Esophagus squamous epithelium (tissue), 5 donors: ENCODE data around the gene AHI1. TPM values are rescaled to one million over a fixed set of nuclear protein-coding genes. Genes with fewer than 3 reads are reported as not detected.

ENCODE experiments used
- DNase-seq: peaks from one replicate; lab custom pipeline; 2025; lab: John Stamatoyannopoulos, UW
- H3K27ac ChIP-seq, 4 donors: fragments of 200-600 bp; sonication (generic); one replicate each; pipeline ENCODE4 v1.5.1; 2016 to 2019; ENCODE audit warnings: mild to moderate bottlenecking in 1 of 4
- H3K27me3 ChIP-seq, 4 donors: fragments of 200-600 bp; sonication (generic); 1 replicate in 3 of 4; 2 replicates in 1 of 4; pipeline versions ENCODE4 v1.5.1 to v1.6.0; 2017 to 2021; ENCODE audit warnings: antibody characterized with exemption in 1 of 4
- H3K36me3 ChIP-seq, 3 donors: fragments of 200-600 bp; sonication (generic); one replicate each; pipeline ENCODE4 v1.5.1; 2016 to 2019
- H3K4me1 ChIP-seq, 3 donors: fragments of 200-600 bp; sonication (generic); one replicate each; pipeline ENCODE4 v1.5.1; 2017 to 2019
- H3K4me3 ChIP-seq, 4 donors: fragments of 200-600 bp; sonication (generic); 1 replicate in 3 of 4; 2 replicates in 1 of 4; pipeline ENCODE4 v1.5.1; 2016 to 2019; ENCODE audit warnings: mild to moderate bottlenecking in 2 of 4, moderate library complexity in 1 of 4
- H3K9me3 ChIP-seq, 3 donors: fragments of 200-600 bp; sonication (generic); one replicate each; pipeline ENCODE4 v1.5.1; 2016 to 2019
- POLR2A ChIP-seq, 4 donors: fragments of 450-650 bp; IDR thresholded peaks; one replicate each; pipeline ENCODE4 v1.6.1; 2017; ENCODE audit warnings: antibody characterized with exemption in 4 of 4, mild to moderate bottlenecking in 4 of 4, moderate library complexity in 3 of 4
- WGBS, 2 donors: methylation state at CpG; one replicate each; pipeline ENCODE4 v1.1.5; 2018; 5-methylcytosine and 5-hydroxymethylcytosine counted together
- intact Hi-C: fragments of 100-400 bp; cut with DNase I; formaldehyde crosslinking; loops from one replicate; pipeline ENCODE4 v1.15.0; 2022
- total RNA-seq, 4 donors: library from RNA; depleted of rRNA; stranded (reverse); fragments of >200 nt; gene quantifications; one replicate each; pipeline ENCODE4 v1.1.0, GENCODE V29; 2016
- TF ChIP-seq, protein P1 (sequence below), 6 experiments: fragments of 450-650 bp in 4 of 6; fragments of 200-600 bp in 2 of 6; sonication (generic) in 2 of 6; IDR thresholded peaks; one replicate each; pipeline ENCODE4 v1.5.1; 2016 to 2019; ENCODE audit warnings: antibody characterized with exemption in 6 of 6, mild to moderate bottlenecking in 4 of 6, moderate library complexity in 4 of 6
- donor health status: DM: yes; HTN: yes; CAD: no.

The AHI1 gene
- total RNA-seq, 4 donors from 2014 or later = 4.5 to 24.2 (median 7.6) TPM

DNA sequence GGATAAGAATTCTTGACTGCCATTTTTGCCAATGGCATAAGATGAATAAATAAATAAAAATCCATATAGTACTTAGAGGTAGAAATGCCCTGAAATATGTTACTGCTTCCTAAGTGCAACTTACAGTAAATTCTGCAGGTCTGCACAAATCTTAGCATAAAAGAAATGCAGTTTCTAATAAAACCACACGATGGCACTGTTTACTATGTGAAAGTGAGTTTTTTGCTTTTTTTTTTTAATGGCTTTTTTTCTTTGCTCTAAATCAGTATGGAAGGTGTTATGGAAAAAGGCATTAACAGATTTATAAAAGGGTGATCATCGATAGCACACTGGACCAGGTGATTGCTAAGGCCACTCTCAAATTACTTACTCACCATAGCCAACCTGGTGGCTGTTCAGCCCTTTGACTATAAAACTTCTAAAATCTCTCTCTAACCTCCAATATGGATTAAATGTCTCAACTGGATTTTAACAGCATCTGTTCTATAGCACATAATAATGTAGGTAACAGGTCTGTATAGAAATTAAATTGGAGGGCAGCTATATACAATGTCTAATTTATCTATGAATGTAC, 45.8 kb downstream of the AHI1 start:
- intact Hi-C loops = no loop called here
- DNase-seq = no peak
- TF ChIP-seq, protein P1, sequence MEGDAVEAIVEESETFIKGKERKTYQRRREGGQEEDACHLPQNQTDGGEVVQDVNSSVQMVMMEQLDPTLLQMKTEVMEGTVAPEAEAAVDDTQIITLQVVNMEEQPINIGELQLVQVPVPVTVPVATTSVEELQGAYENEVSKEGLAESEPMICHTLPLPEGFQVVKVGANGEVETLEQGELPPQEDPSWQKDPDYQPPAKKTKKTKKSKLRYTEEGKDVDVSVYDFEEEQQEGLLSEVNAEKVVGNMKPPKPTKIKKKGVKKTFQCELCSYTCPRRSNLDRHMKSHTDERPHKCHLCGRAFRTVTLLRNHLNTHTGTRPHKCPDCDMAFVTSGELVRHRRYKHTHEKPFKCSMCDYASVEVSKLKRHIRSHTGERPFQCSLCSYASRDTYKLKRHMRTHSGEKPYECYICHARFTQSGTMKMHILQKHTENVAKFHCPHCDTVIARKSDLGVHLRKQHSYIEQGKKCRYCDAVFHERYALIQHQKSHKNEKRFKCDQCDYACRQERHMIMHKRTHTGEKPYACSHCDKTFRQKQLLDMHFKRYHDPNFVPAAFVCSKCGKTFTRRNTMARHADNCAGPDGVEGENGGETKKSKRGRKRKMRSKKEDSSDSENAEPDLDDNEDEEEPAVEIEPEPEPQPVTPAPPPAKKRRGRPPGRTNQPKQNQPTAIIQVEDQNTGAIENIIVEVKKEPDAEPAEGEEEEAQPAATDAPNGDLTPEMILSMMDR (IDR thresholded peaks at IDR 0.05) = peak in 5 of 6 experiments; percentile 50 to 78 (median 59)
- no peak for TF ChIP-seq POLR2A (IDR thresholded peaks at IDR 0.05)
- 11 to 14% methylated on average over 2 of the region's 2 CpGs for WGBS, 2 donors
- no peak overlapping the region for H3K27ac ChIP-seq
- no peaks in the 10 kb centered on the region for H3K27me3 ChIP-seq
- no peak overlapping the region for H3K4me3 ChIP-seq
- H3K4me1 ChIP-seq = no peaks in the 10 kb centered on the region
- no peaks in the 10 kb centered on the region for H3K9me3 ChIP-seq
- H3K36me3 ChIP-seq = peaks cover 0 to 41% (median 0%) of the 10 kb centered on the region in 3 donors

DNA sequence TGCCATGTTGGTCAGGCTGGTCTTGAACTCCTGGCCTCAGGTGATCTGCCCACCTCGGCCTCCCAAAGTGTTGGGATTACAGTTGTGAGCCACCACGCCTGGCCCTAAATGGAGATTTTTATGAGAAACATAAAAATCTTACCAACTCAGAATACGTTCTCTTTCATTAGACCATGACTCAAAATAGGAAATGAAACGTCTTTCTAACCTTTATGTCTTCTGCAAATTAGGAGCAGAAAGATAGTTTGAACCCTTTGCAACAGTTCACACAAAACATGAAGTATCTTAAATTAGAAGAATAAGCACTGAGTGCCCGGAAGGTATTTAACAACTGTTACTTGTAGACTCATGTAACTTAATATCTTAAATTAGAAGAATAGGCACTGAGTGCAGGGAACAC, 48.3 kb downstream of the AHI1 start:
- H3K27me3 ChIP-seq = no peaks in the 10 kb centered on the region
- no peak overlapping the region for H3K4me3 ChIP-seq
- H3K4me1 ChIP-seq = no peaks in the 10 kb centered on the region
- no peak overlapping the region for H3K27ac ChIP-seq
- intact Hi-C loops = no loop called here
- no peaks in the 10 kb centered on the region for H3K9me3 ChIP-seq
- no peak for TF ChIP-seq POLR2A (IDR thresholded peaks at IDR 0.05)
- TF ChIP-seq, protein P1 (IDR thresholded peaks at IDR 0.05) = no peak
- no peak for DNase-seq
- H3K36me3 ChIP-seq = peaks cover 0 to 57% (median 0%) of the 10 kb centered on the region in 3 donors
- 72 to 79% methylated on average over 5 of the region's 5 CpGs for WGBS, 2 donors

DNA sequence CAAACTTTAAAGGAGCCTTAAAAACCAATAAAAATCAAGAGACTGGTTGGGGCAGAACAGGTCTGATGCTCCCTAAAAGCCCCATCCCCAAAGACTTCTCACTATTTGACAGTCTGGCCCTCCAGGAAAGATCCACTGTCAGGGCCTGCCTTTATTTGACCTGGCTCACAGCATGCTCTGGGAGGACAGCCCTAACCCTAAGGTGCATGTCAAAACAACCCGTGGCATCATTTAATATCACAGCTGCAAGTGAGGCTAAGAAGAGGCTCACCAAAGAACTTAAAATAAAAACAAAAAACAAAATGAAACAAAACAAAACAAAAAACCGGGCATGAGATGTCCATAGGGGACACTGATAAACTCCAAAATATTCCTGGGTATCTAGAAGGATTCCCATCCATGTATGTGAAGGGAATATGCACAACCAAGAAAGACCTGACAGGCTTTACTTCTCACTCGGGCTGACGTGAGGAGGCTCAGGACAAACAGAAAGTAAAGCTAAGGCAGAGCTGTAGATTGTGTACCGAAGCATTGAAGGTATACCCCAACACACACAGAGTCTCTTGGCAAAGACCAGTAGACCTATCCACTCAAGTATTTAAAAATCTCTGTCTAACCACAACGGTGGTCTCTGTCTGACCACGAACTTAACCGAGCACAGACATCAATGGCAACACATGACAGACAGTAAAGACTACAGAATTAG, 57.3 kb downstream of the AHI1 start:
- Histone ChIP-seq H3K4me1 (no peaks in the 10 kb centered on the region), H3K27ac (no peak overlapping the region), H3K36me3 (peaks cover 0 to 58% (median 0%) of the 10 kb centered on the region in 3 donors), H3K4me3 (no peak overlapping the region), H3K9me3 (no peaks in the 10 kb centered on the region), H3K27me3 (no peaks in the 10 kb centered on the region)
- TF ChIP-seq POLR2A (IDR thresholded peaks at IDR 0.05) = no peak
- TF ChIP-seq, protein P1 (IDR thresholded peaks at IDR 0.05) = no peak
- intact Hi-C loops = no loop called here
- 65 to 66% methylated on average over 8 of the region's 8 CpGs for WGBS, 2 donors
- DNase-seq = no peak

DNA sequence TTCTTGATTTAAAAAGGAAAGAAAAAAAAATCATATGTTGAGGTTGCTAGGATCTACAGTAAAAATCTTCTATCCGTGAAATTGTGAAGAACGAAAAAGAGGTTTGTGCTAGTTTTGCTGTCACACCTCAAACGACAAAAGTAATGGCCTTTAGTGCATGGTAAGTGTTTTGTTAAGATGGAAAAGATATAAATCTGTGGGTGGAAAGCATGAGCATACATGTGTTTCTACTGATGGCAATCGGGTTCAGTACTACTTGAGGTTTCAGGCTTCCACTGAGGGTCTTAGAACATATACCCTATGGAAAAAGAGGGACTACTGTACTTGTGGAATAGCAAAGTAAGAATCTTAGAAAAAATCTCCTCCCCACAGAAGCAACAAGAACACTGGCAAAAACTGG, 58.0 kb downstream of the AHI1 start:
- WGBS, 2 donors = 77 to 84% methylated on average over 4 of the region's 4 CpGs
- Histone ChIP-seq H3K4me3 (no peak overlapping the region), H3K4me1 (no peaks in the 10 kb centered on the region), H3K9me3 (no peaks in the 10 kb centered on the region), H3K27me3 (no peaks in the 10 kb centered on the region), H3K27ac (no peak overlapping the region), H3K36me3 (peaks cover 0 to 59% (median 0%) of the 10 kb centered on the region in 3 donors)
- intact Hi-C loops = no loop called here
- TF ChIP-seq, protein P1 (IDR thresholded peaks at IDR 0.05) = no peak
- no peak for TF ChIP-seq POLR2A (IDR thresholded peaks at IDR 0.05)
- no peak for DNase-seq

DNA sequence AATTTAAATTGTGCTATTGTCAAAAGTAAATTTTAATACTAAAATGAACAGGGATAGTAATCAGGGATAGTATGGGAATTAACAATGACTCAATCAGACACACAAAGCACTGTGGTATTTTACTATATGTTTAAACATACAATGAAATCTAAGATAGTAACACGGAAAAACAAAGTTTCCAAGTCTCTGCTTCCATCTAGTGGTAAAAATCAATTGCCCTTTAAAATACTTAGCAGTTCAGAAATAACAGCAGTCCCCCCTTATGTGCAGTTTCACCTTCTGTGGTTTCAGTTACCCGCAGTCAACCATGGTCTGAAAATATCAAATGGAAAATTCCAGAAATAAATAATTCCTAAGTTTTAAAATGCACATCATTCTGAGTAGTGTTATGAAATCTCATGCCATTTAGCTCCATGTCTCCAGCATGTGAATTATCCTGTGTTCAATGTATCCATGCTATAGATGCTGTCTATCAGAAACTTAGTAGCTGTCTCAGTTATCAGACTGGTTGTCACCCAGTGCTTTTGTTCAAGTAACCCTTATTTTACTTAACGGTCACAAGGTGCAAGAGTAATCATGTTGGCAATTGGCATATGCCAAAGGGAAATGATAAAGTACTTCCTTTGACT, 58.5 kb downstream of the AHI1 start:
- TF ChIP-seq POLR2A (IDR thresholded peaks at IDR 0.05) = no peak
- TF ChIP-seq, protein P1 (IDR thresholded peaks at IDR 0.05) = peak in 2 of 6 experiments; percentile 29 to 47
- H3K4me3 ChIP-seq = no peak overlapping the region
- no peaks in the 10 kb centered on the region for H3K4me1 ChIP-seq
- no peak overlapping the region for H3K27ac ChIP-seq
- no peak for DNase-seq
- 52 to 57% methylated on average over 3 of the region's 3 CpGs for WGBS, 2 donors
- H3K36me3 ChIP-seq = peaks cover 0 to 57% (median 0%) of the 10 kb centered on the region in 3 donors
- intact Hi-C loops = no loop called here
- H3K27me3 ChIP-seq = no peaks in the 10 kb centered on the region
- H3K9me3 ChIP-seq = no peaks in the 10 kb centered on the region
